GM18499 (cell line): ENCODE data around the gene MRPL28.
"Not testable (repeated sequence)": the region's sequence is repeated elsewhere in the genome, so short reads cannot be mapped to it uniquely, and the experiment has no call there.

Experiments used
- ATAC-seq: cut with Tn5 transposase; IDR thresholded peaks from one replicate; pipeline ENCODE4 v1.9.1; 2021; ENCODE audit warnings: moderate number of reproducible peaks; ENCODE audit not compliant: insufficient read depth, unreplicated experiment

MRPL28 gene

DNA sequence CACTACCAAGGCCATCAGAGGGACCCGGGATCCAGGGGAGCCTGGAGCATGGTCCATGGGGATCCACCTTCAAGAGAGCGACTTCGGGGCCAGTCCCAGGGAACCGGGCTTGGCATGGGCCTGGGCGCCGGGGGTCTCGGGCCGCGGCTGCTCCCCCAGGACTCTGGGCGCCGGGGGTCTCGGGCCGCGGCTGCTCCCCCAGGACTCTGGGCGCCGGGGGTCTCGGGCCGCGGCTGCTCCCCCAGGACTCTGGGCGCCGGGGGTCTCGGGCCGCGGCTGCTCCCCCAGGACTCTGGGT lies 7.7 kb downstream of the MRPL28 start:
- not testable (repeated sequence) for ATAC-seq

DNA sequence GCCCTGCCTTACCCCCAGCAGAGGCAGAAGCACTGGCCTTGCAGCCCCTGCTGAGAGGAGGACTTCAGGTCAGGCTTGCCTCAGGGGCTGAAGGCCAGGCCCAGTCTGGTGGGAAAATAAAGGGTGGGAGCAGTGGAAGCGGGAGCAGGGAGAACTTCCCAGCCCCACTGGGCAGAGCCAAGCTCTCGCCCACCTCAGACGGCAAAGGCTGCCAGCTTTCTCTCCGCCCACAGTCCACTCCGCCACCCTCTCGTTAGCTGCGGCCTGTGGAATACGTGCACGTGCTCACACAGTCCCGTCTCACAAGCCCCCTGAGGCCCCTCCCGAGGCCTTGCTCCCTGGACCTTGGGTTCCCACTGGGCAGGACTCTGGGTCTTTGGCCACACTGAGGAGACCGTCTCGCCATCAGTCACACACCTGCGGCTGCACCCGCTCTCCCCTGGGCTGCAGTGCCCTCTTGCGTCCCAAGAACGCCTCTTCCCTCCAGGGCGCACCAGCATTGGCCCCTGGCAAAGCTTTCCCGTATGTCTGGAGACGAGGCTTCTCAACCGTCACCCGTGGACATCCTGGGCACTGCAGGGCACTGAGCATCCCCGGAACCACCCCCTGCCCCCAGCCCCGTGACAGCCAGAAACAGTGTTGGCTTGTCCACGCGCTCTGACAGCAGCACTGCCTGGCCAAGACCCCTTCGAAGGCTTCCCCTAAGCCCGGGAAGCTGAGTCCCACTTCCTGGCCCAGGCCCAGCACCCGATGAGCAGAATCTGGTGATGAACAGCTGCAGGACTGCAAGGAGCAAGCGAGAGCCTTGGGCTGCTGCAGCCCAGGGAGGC lies 8.3 kb downstream of the MRPL28 start:
- no peak for ATAC-seq

DNA sequence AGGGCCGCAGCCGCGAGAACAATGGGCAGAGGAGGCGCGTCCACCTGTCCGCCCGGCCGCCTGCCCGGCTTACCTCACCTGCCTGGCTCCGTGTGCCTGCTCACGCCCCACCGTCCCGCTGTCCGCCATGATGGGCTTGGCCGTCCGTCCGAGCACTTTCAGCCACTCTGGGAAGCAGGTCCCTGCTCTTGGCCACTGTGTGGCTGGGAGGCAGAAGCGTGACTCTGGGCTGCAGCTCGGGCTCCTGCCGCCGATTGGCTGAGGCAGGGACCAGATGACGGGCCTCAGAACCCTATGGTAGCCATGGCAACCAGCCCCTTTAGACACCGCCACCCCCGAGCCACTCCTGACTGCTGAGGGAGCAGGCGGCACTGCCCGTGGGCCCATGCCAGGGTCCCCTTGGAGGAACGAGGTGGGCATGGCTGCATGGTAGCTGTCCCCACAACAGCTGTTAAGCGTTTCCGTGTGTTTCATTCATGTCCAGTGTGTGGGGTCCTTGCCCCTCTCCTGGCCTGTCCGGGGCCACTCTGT lies 8.9 kb downstream of the MRPL28 start:
- no peak for ATAC-seq

DNA sequence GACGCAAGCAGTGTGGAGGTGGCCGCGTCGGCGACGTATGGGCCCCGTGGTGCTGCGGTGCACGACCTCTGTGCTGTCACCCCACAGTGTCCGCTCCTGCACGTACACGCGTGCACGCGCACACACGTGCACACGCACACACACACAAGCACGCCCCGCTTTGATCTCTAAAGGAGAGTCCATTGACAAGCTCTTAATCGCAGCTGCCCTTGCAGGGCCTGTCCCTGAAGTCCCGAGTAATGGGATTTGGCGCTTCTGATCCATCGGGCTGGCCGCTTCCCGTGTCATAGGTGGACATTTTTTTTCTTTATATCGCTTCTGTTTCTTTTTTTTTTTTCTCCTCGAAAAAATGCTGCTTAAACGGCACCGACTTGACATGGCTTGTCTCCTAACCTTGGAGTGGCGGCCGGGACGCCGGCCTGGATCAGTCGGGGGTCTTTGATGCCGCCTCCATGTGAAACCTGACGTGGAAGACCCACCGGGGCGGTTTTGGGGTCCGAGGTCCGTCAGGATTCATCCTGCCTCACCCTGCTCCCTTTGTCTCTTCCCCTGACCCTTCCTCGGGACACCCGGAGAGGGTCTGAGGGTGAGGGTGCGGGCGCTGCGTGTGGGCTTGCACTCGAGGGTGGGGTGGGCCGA lies 9.5 kb downstream of the MRPL28 start:
- no peak for ATAC-seq

DNA sequence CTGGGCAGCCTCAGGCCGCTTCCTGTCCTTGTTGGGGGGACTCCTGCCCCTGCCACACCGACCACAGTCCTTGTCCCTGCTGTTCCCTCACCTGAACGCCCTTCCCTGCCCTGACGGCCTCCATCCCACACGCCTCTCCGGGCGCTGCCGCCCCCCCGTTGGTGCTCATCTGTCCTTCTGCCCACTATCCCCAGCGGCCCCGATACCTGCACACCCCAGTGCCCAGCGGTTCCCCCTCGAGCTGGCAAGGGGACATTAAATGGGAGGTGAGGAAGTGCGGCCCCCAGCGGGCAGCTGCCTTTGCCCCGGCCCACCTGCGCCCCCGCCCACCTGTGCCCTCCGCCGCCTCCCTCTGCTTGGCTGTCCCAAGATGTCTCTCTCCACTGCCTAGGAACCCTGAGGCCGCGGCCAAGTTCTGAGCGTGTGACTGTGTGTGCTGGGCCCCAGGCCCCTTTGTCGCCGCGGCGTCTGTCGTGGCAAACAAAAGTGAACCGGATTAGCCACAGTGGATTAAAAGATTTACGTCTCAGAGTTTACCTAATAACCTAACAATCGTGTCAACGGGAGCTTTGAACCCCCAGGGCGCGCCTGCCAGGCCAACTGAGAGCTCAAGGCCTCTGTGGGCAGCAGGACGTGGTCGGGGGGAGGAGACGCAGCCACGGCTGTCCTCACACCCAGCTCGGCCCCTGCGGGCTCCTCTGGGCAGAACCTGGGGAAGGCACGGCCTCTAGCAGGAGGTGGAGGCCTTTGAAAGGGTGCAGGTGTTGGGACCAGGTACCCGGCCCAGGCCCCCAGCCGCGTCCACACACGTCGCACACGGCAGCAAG lies 10.3 kb downstream of the MRPL28 start:
- ATAC-seq = no peak

DNA sequence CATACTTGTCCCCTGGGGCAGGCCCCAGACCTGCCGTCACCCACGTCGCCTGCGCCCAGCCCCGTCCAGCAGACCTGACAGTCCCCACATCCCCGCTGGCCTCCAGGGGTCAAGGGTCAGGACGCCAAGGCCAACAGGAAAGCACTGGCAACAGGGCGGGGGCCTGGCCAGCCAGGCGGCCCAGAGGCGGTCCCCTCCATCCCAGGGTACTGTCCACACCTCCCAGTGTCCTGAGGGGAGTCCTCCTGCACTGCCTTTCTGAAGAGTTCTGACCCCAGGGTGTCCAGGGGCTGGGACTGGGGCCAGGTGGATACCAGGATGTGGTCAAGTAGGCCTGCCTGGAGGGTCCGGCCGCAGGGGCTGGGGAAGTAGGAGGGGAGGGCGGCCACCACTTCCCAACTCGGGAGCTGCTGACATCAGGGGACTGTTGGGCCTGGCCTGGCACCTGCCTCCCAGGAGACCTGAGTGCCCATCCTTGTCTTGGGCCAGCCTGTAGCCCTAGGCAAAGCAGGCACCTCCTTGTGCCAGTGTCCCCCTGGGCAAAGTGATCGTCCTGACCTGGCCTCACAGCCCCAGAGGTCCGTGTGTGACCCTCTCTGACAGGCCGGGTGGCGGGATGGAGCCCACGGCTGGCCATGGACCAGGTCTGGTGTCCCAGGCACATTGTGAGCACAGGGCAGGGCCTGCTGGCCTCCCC lies 11.1 kb downstream of the MRPL28 start:
- ATAC-seq = no peak

DNA sequence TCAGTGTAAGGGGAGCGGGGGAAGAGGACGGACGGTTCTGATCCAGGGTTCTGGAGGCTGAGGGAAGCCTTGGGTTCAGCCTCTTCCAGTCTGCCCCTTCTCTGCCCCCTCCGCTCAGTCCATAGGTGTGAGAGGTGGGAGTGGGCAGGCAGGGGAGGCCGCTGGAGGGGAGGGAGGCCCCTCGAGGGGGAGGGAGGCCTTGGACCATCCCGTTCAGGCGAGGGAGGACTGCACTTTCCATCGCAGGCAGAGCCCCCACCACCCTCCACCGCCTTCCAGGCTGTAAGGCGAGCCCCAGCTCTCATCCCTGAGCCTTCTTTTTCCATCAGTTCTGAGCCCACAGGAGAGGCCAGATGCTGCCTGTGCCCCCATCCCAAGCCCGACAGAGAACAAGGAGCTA lies 13.6 kb downstream of the MRPL28 start:
- ATAC-seq = no peak

DNA sequence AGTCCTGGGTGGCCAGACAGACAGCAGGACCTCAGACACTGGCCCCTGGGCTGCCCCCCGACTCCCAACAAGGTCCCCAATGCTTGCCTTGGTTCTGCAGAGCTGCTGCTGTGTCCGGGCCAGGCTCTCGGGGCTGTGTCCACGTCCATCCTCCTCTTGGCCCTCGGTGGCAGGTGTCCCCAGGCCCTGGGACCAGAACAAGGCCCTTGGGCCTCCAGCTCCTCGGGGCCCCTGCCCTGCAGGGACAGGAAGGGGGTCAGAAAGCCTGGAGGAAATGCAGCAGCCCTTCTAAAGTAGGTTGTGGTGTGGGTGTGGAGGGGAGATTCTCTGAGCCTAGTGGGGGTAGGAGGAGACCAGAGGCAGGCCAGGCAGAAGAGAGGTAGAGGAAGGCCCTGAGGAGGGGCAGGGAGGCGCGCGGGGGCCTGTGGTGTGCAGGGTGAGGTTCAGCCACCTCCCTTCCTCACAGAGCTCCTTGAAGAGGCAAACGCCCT lies 15.3 kb downstream of the MRPL28 start:
- no peak for ATAC-seq

DNA sequence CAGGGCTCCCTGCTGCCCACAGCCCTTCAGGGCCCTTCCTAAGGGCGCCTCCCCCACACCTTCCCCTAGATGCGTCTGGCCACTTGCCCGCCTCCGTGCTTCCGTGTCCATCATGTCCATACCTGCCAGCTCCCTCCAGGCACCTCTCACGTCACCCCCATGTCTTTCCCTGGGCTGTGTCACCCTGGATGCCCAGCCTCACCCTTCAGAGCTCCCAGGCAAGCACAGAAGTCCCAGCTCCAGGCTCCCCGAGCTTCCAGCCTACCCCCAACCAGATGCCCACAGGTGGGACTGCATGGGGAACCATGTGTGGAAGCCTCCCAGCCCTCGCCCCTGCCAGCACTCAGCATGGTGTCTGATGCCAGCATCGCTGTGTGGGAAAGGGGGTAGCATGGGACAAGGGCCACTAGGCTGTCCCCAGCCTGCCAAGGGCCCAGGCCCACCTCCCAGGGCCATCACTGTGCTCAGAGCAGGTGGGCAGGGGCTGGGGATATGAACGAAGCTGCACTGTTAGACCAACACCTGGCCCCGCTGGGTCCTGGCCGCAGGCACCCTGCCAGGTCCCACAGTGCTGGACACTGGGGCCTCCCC lies 16.0 kb downstream of the MRPL28 start:
- no peak for ATAC-seq

DNA sequence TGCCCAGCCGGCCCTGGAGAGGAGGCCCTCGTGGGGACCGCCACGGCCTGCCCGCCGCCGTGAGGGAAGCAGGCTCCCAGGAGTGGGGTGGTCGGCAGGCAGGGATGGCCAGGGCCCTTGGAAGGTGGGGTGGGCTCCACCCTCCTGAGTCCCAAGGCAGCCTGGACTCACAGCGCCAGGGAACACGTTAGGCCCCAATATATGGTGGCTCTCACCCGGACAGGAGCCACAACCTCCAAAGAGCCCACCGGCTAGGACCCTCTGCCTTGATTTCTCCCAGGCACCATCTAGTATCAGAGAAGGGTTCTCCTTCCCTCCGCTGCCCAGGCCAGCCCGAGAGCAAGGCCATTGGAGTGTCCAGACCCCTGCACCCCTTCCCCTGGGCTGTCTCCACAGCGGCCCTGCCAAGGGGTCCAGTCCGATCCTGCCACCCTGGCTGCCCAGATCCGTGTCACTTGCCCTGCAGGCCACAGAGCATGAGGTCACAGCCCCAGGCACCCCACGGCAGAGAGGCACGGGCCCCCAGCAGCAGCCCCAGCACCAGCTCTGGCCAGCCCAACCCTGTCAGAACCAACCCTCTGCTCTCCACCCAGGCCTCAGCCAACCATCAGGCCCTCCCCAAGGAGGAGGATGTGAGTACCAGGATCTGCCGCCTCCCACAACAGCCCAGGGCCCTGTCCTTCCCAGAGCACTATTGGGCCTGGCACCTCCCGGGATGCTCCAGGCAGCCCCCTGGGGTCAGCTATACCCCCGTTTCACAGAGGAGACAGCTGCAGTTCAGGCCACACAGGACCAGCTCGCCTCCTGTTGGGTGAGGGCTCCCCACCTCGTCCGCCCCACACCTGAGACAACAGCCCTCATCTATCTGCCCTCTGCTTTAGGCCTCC lies 16.7 kb downstream of the MRPL28 start:
- ATAC-seq = no peak

DNA sequence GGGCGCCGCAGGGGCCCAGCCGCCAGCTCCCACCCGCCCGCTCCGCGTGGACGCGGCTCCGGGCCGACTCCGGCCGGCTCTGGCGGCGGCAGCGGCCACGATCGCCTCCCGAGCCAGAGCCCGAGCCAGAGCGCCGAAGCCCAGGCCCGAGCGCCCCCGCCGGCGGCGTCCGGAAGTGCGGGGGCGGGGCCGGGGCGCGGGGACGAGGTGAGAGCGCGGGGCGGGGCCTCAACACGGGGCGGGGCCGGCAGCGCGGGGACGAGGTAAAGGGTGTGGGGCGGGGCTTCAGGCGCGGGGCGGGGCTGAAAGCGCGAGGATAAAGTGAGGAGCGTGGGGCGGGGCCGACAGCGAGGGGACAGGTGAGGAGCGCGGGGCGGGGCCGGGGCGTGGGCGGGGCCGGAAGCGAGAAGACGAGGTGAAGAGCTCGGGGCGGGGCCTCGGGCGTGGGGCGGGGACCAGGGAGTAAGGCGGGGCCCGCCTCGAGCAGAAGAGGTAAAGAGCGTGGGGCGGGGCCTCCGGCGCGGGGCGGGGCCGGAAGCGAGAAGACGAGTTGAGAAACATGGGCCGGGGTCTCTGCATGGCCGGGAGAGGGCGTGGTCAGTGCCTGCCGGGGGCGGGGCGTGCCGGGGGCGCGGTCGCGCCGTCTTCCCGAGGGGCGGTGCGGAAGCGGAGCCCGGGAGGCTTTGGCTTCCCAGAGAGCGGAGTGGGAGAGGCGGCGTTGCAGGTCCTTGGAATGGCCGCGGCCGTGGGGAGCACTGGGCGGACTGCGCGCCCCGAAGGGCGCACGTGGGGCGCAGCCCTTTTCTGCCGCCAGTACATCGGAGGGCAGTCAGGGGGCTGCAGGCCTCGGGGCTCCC lies 17.6 kb downstream of the MRPL28 start, which contains the start of gene AXIN1:
Gene AXIN1 (minus strand): TSS at position 177 of the 857 bp plus-strand sequence. CDS start 5,698 bp downstream, outside the sequence.
- no peak for ATAC-seq

DNA sequence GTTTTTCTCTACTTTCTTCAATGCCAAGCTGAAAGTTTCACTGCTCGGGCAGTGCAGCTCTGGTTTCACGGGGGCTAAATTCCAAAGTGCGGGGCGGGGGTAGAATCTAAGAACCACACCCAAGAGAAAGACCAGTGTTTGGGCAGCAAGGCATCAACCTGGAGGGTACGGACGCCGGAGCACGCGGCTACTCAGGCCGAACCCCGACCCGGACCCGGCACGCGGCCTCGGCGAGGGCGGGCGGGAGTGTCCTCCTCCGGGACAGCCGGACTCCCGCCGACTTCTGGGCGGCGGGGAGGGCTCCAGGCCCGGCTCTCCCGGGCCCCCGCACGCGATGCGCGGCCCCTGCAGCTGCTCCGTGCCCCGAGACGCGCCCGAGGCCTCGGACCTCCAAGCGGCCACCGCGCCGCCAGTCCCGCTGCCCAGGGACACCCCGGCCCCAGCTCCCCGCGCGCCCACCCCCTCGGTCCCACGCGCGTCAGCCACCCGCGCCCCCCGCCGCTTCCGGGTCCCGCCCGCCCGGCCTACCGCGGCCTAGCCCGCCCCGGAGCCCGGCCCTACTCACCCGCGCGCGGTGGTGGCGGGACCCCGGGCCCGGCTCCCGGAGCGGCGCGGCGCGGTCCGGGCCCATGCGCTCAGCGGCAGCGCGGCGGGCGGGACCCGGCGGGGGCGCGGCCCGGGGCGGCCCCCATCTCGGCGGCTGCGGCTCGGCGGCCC lies 18.4 kb downstream of the MRPL28 start:
- ATAC-seq = no peak

DNA sequence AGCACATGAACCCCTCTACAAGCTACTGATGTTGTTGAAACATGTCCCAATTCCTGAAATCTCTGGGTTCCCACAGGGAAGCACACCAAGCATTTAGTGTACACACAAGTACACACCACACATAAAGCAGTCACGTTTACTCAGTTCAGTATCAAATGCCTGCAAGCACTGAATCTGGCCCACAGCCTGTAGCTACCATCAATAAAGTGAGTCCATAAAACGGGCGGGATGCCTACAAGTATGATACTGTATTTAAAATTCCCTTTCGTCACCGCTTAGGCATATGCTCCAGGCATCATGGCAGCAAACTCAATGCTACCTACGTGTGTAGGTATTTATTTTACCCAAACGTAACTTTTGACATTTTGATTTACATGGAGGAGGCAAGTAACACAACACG lies 20.1 kb downstream of the MRPL28 start:
- no peak for ATAC-seq

DNA sequence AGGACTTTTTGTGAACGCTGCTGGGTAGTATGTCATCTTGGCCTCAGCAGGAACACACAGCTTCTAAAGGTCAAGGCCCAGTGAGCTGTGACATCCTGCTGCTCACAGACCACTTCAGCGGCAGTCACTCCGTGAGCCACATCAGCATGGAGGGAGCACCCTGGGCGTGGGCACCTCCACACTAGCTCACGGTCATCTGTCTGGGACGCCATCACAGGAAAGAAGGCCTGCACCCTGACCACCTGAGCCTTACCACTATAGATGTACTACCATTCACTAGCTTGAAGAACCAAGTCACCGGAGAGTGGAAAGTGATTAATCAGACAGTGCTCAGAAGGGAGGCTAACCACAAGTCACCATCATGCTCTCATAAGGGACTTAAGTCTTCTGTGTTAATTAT lies 21.1 kb downstream of the MRPL28 start:
- ATAC-seq = no peak

DNA sequence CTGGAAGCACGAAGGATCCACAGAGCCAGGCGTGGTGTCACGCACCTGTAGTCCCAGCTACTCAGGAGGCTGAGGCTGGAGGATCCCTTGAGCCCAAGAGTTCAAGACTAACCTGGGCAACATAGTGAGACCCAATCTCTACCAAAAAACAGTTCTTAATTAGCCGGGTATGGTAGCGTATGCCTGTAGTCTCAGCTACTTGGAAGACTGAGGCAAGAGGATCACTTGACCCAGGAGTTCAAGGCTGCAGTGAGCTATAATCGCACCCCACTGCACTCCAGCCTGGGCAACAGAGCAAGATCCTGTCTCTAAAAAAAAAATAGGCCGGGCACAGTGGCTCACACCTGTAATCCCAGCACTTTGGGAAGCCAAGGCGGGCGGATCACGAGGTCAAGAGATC lies 21.8 kb downstream of the MRPL28 start:
- not testable (repeated sequence) for ATAC-seq

DNA sequence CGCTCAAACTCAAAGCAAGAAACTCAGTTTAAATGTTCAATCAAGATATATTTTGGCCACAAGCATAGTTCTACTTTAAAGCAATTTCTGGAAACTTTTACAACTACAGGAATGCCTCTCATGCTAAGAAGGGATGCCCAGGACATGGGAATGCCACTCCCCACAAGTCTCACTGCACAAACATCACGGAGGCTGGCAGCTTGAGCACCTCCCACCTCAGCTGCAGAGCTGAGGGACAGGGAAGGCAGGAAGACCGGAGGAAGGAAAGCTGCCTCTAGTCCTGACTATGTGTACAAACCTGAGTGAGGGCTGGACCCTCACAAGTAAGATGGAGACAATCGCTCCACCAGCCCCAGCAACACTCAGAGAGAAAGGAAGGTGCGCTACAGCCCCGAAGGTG lies 23.1 kb downstream of the MRPL28 start:
- ATAC-seq = no peak

DNA sequence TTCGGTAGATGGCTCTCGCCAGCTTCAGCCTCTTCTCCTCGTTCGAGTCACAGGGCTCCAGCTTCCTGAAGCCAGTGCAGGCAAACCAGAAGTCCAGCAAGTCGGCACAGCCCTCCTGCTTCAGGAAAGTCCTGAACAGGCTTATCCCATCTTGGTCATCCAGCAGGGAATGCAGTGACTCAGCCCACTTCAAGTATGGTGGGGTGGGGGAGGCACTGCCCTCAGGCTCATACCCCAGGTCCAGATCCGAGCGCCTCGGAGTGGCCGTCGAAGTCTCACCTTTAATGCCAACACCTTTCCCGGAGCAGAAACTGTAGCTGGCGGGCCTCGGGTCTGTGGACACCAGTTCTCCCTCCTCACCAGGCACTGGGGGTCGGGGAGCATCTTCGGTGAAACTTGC lies 23.8 kb downstream of the MRPL28 start:
- no peak for ATAC-seq
